NCI-H2196 treated with DMSO at 0.1 percent for 48 hours (cell line): ENCODE measurements around the gene MYT1.
A peak's percentile ranks its signal among the peaks of the same experiment; 100 is the strongest.
"Not testable (repeated sequence)": the region's sequence is repeated elsewhere in the genome, so short reads cannot be mapped to it uniquely, and the experiment has no call there.

Experiments used
- DNase-seq: peaks from one replicate; lab custom pipeline; 2025; ENCODE audit not compliant: unreplicated experiment; lab: John Stamatoyannopoulos, UW

The MYT1 gene

GRCh38 chr20:64260239-64260638 lies 96.0 kb downstream of the MYT1 start:
- no peak for DNase-seq

GRCh38 chr20:64261138-64261537 lies 96.9 kb downstream of the MYT1 start:
- DNase-seq: no peak

GRCh38 chr20:64264091-64264490 lies 99.8 kb downstream of the MYT1 start:
- DNase-seq: no peak

- no peak for DNase-seq
Observed at GRCh38 chr20:64265201-64265600, 100.9 kb downstream of the MYT1 start.

- DNase-seq: no peak
Observed at GRCh38 chr20:64266988-64267387, 102.7 kb downstream of the MYT1 start.

GRCh38 chr20:64268174-64268573 lies 103.9 kb downstream of the MYT1 start:
- DNase-seq: no peak

GRCh38 chr20:64269604-64270411 lies 105.6 kb downstream of the MYT1 start:
- no peak for DNase-seq

GRCh38 chr20:64271636-64272035 lies 107.4 kb downstream of the MYT1 start:
- no peak for DNase-seq

GRCh38 chr20:64273109-64273508 lies 108.9 kb downstream of the MYT1 start:
- no peak for DNase-seq

- no peak for DNase-seq
Observed at GRCh38 chr20:64276817-64277216, 112.6 kb downstream of the MYT1 start.

- no peak for DNase-seq
Observed at GRCh38 chr20:64277571-64278316, 113.5 kb downstream of the MYT1 start.

- DNase-seq: no peak
Observed at GRCh38 chr20:64278317-64278681, 114.0 kb downstream of the MYT1 start.

GRCh38 chr20:64279826-64280459 lies 115.7 kb downstream of the MYT1 start:
- DNase-seq: no peak

- DNase-seq: no peak
Observed at GRCh38 chr20:64280460-64280843, 116.2 kb downstream of the MYT1 start.

GRCh38 chr20:64283646-64284045 lies 119.4 kb downstream of the MYT1 start:
- DNase-seq: no peak

GRCh38 chr20:64285579-64286446 lies 121.6 kb downstream of the MYT1 start:
- DNase-seq: peak; percentile 36

GRCh38 chr20:64286447-64287263 lies 122.4 kb downstream of the MYT1 start:
- not testable (repeated sequence) for DNase-seq

- DNase-seq: not testable (repeated sequence)
Observed at GRCh38 chr20:64287264-64287590, 123.0 kb downstream of the MYT1 start.
